ENCODE data around the gene TSPAN12.

The TSPAN12 gene

DNA sequence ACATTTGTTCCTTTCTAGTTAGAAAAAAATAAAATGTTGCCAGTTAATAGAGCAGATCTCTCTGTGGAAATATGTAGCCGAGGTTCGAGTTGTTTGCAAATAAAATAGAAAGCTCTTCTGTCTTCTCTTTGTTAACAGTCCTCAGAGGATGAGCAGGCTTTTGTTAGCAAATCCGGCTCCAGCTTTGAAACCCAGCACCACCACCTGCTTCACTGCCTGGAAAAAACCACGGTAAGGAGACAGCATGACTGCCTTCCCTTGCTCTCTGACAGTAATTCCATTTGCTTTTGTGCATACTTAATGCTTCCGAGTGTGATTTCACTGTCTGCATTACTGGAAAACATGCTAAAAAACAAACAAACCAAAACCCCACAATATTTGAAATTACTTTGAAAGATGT, 115.6 kb downstream of the TSPAN12 start:
- DNase-seq (ENCODE audit: low spot score), result peak; percentile 36

DNA sequence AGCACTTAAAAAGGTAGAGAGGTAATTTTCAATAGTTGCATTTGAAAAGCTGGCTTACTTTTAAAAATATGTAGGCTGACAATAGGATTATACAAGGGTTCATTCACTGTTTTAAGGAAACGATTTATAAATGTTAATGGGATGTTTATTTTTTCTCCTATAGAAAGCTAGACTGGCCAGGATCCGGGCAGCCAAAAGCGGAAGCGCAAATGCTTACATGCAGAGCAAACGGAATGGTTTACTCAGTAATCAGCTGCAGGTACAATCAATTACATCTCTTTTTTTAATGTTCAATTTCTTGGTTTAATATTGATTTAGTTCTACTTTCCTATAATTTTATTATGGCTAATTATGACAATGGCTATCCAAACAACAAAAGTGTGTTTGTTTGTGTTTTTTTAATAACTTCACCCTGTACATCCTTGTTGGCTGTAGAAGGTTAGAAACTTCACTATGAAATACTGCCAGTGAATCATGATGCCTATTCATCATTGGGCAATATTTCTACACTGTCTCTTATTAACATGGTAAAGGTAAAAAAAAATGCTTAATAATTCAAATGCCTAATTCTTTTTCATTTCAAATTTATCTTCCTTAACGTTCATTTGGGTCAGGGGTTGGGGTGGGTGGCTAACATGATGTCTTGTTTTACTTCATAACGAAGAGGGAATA, 116.4 kb downstream of the TSPAN12 start:
- no peak for DNase-seq (ENCODE audit: low spot score)

GRCh38 chr7:120740348-120740747, 117.6 kb downstream of the TSPAN12 start:
- DNase-seq (ENCODE audit: low spot score), result no peak

GRCh38 chr7:120738816-120739215, 119.1 kb downstream of the TSPAN12 start:
- DNase-seq (ENCODE audit: low spot score), result no peak
